ENCODE data around the gene SLC16A11. TPM values are rescaled to one million over a fixed set of nuclear protein-coding genes. Genes with fewer than 3 reads are reported as not detected.

The SLC16A11 gene
- total RNA-seq, 1 donor from 2014 or later: not detected

GRCh38 chr17:7023576-7024401, 20.1 kb downstream of the SLC16A11 start:
- H3K36me3 ChIP-seq (ENCODE audit: control insufficient read depth, insufficient read depth, low read length): no peaks in the 10 kb centered on the region
- H3K4me3 ChIP-seq (ENCODE audit: low read depth, low read length): no peak overlapping the region
- H3K27me3 ChIP-seq (ENCODE audit: control insufficient read depth, insufficient read depth, low read length): peaks cover 17% of the 10 kb centered on the region
- TF ChIP-seq, protein P1, sequence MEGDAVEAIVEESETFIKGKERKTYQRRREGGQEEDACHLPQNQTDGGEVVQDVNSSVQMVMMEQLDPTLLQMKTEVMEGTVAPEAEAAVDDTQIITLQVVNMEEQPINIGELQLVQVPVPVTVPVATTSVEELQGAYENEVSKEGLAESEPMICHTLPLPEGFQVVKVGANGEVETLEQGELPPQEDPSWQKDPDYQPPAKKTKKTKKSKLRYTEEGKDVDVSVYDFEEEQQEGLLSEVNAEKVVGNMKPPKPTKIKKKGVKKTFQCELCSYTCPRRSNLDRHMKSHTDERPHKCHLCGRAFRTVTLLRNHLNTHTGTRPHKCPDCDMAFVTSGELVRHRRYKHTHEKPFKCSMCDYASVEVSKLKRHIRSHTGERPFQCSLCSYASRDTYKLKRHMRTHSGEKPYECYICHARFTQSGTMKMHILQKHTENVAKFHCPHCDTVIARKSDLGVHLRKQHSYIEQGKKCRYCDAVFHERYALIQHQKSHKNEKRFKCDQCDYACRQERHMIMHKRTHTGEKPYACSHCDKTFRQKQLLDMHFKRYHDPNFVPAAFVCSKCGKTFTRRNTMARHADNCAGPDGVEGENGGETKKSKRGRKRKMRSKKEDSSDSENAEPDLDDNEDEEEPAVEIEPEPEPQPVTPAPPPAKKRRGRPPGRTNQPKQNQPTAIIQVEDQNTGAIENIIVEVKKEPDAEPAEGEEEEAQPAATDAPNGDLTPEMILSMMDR (IDR thresholded peaks at IDR 0.05; ENCODE audit: insufficient read depth, low read length, poor library complexity, severe bottlenecking): no peak
- DNase-seq (ENCODE audit: low read depth): peak; percentile 51

DNA sequence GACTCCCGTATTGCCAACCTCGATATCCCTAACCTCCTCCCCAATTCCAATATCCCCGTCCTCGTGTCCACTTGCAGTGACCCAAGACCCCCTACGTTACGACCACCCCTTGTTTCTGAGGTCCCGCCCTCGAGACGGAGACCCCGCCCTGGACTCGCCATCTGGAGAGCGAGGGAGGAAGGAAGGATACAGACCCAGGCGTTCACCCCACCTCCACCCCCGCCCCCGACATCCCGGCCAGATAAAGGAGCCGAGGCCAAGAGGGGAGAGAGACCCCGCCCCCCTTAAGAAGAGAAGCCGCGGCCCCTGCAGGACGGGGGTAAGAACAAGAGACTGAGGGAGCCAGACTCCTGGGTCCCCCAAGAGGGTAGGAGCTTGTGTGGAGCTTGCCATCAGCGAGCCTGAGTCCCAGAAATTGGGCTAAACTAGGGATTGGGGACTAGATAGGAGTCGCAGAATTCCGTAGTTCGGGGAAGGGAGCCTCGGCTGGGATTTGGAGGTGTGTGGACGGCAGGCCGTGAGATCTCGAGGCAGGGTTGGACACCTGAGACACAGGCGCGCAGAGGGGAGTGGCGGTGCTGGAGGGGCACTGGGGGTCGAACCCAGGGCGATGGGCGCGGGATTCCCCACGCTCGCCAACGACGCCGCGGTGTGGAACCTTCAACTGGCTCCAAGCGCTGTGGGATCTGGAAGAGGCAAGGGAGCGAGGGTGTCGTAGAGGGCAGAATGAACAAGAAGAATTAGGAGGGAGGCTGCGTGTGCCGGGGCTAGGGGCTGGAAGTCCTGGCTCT, 20.9 kb downstream of the SLC16A11 start, which contains the start of gene BCL6B:
BCL6B (plus strand) TSS at position 270 of the 791 bp plus-strand sequence. CDS start 622 bp downstream, outside the sequence.
- Histone ChIP-seq H3K27me3 (ENCODE audit: control insufficient read depth, insufficient read depth, low read length) (peaks cover 17% of the 10 kb centered on the region), H3K4me3 (ENCODE audit: low read depth, low read length) (no peak within 1 kb of the TSS), H3K36me3 (ENCODE audit: control insufficient read depth, insufficient read depth, low read length) (no peaks in the 10 kb centered on the region)
- TF ChIP-seq, protein P1 (IDR thresholded peaks at IDR 0.05; ENCODE audit: insufficient read depth, low read length, poor library complexity, severe bottlenecking): no peak
- no peak for DNase-seq (ENCODE audit: low read depth)

- TF ChIP-seq, protein P1 (IDR thresholded peaks at IDR 0.05; ENCODE audit: insufficient read depth, low read length, poor library complexity, severe bottlenecking): peak; percentile 89
- no peak for DNase-seq (ENCODE audit: low read depth)
- H3K4me3 ChIP-seq (ENCODE audit: low read depth, low read length): no peak overlapping the region
- H3K36me3 ChIP-seq (ENCODE audit: control insufficient read depth, insufficient read depth, low read length): no peaks in the 10 kb centered on the region
- peaks cover 17% of the 10 kb centered on the region for H3K27me3 ChIP-seq (ENCODE audit: control insufficient read depth, insufficient read depth, low read length)
Observed at GRCh38 chr17:7021993-7022778, 21.7 kb downstream of the SLC16A11 start.

GRCh38 chr17:7020894-7021664, 22.8 kb downstream of the SLC16A11 start:
- Histone ChIP-seq H3K4me3 (ENCODE audit: low read depth, low read length) (no peak overlapping the region), H3K27me3 (ENCODE audit: control insufficient read depth, insufficient read depth, low read length) (peaks cover 17% of the 10 kb centered on the region), H3K36me3 (ENCODE audit: control insufficient read depth, insufficient read depth, low read length) (no peaks in the 10 kb centered on the region)
- TF ChIP-seq, protein P1 (IDR thresholded peaks at IDR 0.05; ENCODE audit: insufficient read depth, low read length, poor library complexity, severe bottlenecking): no peak
- no peak for DNase-seq (ENCODE audit: low read depth)
